Measurements from ENCODE around the gene ROBO1. TPM values are rescaled to one million over a fixed set of nuclear protein-coding genes. Genes with fewer than 3 reads are reported as not detected.

ROBO1 gene
- total and polyA plus RNA-seq, 4 donors, result 1.0 to 30.3 (median 3.9) TPM

DNA sequence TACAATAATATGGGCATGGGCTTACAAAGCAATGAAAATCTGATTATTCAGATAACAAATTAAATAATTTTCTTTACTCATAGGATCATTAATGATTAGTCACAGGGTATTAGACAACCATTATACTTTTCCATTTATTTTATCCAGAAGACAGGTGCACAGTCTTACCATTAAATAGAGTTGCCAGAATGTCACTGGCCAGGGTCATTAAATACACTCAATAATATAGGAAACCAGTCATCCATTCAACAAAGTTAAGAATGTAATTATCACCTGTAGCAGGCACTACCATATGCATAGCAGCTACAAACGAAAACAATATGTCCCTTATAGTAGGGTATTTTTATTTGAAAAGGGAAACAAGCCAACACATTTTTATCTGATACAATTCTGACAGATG, 16.1 kb downstream of the ROBO1 start:
- Histone ChIP-seq H3K27ac (ENCODE audit: low read depth in 1 of 2, low read length in 2 of 2) (no peak overlapping the region), H3K36me3 (ENCODE audit: control insufficient read depth in 4 of 4, insufficient read depth in 3 of 4, low read depth in 1 of 4, low read length in 3 of 4) (no peaks in the 10 kb centered on the region), H3K4me3 (ENCODE audit: low read depth in 1 of 3, low read length in 3 of 3) (no peak overlapping the region), H3K9ac (ENCODE audit: low read depth in 1 of 2, low read length in 2 of 2) (no peak overlapping the region), H3K4me1 (ENCODE audit: control insufficient read depth in 4 of 4, insufficient read depth in 4 of 4, low read length in 3 of 4) (no peaks in the 10 kb centered on the region), H3K27me3 (ENCODE audit: control insufficient read depth in 4 of 4, insufficient read depth in 4 of 4, low read length in 3 of 4) (peaks cover 0 to 4% (median 0%) of the 10 kb centered on the region in 4 donors), H3K9me3 (ENCODE audit: control insufficient read depth in 4 of 4, low read length in 3 of 4) (no peaks in the 10 kb centered on the region)
- TF ChIP-seq, protein P1, sequence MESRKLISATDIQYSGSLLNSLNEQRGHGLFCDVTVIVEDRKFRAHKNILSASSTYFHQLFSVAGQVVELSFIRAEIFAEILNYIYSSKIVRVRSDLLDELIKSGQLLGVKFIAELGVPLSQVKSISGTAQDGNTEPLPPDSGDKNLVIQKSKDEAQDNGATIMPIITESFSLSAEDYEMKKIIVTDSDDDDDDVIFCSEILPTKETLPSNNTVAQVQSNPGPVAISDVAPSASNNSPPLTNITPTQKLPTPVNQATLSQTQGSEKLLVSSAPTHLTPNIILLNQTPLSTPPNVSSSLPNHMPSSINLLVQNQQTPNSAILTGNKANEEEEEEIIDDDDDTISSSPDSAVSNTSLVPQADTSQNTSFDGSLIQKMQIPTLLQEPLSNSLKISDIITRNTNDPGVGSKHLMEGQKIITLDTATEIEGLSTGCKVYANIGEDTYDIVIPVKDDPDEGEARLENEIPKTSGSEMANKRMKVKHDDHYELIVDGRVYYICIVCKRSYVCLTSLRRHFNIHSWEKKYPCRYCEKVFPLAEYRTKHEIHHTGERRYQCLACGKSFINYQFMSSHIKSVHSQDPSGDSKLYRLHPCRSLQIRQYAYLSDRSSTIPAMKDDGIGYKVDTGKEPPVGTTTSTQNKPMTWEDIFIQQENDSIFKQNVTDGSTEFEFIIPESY (IDR thresholded peaks at IDR 0.05), result no peak
- no peak for TF ChIP-seq HNF4A (conservative IDR thresholded peaks at IDR 0.05)
- no peak for TF ChIP-seq YY1 (IDR thresholded peaks at IDR 0.05)
- TF ChIP-seq FOXA1 (IDR thresholded peaks at IDR 0.05), result no peak
- no peak for TF ChIP-seq JUND (IDR thresholded peaks at IDR 0.05)
- no peak for TF ChIP-seq HNF4G (IDR thresholded peaks at IDR 0.05)
- no peak for TF ChIP-seq RAD21 (IDR thresholded peaks at IDR 0.05)
- 37% methylated on average over 1 of the region's 1 CpG for whole genome bisulfite sequencing
- DNase-seq (ENCODE audit: low spot score), result no peak

DNA sequence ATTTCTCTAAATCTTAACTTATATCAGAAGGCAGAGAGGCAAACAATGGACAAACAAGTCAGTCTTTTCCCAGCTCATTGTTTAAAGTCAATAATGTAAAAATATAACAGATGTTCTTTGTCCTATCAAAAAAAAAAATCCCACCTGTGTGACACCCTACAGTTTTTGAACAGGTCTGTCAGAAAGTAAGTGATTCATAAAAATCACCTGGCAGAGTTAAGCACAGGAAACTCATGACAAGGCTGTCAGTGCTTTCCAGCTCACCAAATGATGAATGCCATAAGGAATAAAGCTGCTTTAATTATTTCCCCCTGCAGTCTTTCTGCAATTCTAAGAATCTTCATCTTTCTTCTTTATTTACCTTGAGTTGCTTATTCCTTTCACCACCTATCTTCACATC, 30.3 kb downstream of the ROBO1 start:
- H3K9ac ChIP-seq (ENCODE audit: low read depth in 1 of 2, low read length in 2 of 2), result no peak overlapping the region
- no peaks in the 10 kb centered on the region for H3K36me3 ChIP-seq (ENCODE audit: control insufficient read depth in 4 of 4, insufficient read depth in 3 of 4, low read depth in 1 of 4, low read length in 3 of 4)
- no peaks in the 10 kb centered on the region for H3K27me3 ChIP-seq (ENCODE audit: control insufficient read depth in 4 of 4, insufficient read depth in 4 of 4, low read length in 3 of 4)
- no peak for TF ChIP-seq YY1 (IDR thresholded peaks at IDR 0.05)
- TF ChIP-seq FOXA2 (IDR thresholded peaks at IDR 0.05), result no peak
- no peak for TF ChIP-seq RAD21 (IDR thresholded peaks at IDR 0.05)
- TF ChIP-seq SP1 (IDR thresholded peaks at IDR 0.05), result no peak
- TF ChIP-seq TAF1 (conservative IDR thresholded peaks at IDR 0.05), result no peak
- TF ChIP-seq, protein P2, sequence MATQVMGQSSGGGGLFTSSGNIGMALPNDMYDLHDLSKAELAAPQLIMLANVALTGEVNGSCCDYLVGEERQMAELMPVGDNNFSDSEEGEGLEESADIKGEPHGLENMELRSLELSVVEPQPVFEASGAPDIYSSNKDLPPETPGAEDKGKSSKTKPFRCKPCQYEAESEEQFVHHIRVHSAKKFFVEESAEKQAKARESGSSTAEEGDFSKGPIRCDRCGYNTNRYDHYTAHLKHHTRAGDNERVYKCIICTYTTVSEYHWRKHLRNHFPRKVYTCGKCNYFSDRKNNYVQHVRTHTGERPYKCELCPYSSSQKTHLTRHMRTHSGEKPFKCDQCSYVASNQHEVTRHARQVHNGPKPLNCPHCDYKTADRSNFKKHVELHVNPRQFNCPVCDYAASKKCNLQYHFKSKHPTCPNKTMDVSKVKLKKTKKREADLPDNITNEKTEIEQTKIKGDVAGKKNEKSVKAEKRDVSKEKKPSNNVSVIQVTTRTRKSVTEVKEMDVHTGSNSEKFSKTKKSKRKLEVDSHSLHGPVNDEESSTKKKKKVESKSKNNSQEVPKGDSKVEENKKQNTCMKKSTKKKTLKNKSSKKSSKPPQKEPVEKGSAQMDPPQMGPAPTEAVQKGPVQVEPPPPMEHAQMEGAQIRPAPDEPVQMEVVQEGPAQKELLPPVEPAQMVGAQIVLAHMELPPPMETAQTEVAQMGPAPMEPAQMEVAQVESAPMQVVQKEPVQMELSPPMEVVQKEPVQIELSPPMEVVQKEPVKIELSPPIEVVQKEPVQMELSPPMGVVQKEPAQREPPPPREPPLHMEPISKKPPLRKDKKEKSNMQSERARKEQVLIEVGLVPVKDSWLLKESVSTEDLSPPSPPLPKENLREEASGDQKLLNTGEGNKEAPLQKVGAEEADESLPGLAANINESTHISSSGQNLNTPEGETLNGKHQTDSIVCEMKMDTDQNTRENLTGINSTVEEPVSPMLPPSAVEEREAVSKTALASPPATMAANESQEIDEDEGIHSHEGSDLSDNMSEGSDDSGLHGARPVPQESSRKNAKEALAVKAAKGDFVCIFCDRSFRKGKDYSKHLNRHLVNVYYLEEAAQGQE (IDR thresholded peaks at IDR 0.05), result no peak
- no peak for TF ChIP-seq JUND (IDR thresholded peaks at IDR 0.05)
- TF ChIP-seq, protein P3, sequence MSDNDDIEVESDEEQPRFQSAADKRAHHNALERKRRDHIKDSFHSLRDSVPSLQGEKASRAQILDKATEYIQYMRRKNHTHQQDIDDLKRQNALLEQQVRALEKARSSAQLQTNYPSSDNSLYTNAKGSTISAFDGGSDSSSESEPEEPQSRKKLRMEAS (IDR thresholded peaks at IDR 0.05), result no peak
- TF ChIP-seq, protein P4, sequence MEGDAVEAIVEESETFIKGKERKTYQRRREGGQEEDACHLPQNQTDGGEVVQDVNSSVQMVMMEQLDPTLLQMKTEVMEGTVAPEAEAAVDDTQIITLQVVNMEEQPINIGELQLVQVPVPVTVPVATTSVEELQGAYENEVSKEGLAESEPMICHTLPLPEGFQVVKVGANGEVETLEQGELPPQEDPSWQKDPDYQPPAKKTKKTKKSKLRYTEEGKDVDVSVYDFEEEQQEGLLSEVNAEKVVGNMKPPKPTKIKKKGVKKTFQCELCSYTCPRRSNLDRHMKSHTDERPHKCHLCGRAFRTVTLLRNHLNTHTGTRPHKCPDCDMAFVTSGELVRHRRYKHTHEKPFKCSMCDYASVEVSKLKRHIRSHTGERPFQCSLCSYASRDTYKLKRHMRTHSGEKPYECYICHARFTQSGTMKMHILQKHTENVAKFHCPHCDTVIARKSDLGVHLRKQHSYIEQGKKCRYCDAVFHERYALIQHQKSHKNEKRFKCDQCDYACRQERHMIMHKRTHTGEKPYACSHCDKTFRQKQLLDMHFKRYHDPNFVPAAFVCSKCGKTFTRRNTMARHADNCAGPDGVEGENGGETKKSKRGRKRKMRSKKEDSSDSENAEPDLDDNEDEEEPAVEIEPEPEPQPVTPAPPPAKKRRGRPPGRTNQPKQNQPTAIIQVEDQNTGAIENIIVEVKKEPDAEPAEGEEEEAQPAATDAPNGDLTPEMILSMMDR (IDR thresholded peaks at IDR 0.05; ENCODE audit: low read depth, low read length, missing input control), result no peak
- no peak for TF ChIP-seq NR2F2 (IDR thresholded peaks at IDR 0.05)
- H3K4me3 ChIP-seq (ENCODE audit: low read depth in 1 of 3, low read length in 3 of 3), result no peak overlapping the region
- no peak for DNase-seq (ENCODE audit: low spot score)
- H3K4me1 ChIP-seq (ENCODE audit: control insufficient read depth in 4 of 4, insufficient read depth in 4 of 4, low read length in 3 of 4), result no peaks in the 10 kb centered on the region
- peaks cover 0 to 2% (median 0%) of the 10 kb centered on the region in 4 donors for H3K9me3 ChIP-seq (ENCODE audit: control insufficient read depth in 4 of 4, low read length in 3 of 4)
- H3K27ac ChIP-seq (ENCODE audit: low read depth in 1 of 2, low read length in 2 of 2), result no peak overlapping the region
